IMR-90 (cell line): ENCODE results near the gene TMPRSS5. TPM values are rescaled to one million over a fixed set of nuclear protein-coding genes. Genes with fewer than 3 reads are reported as not detected.

Experiments
- ATAC-seq: fragments of 200-7000 bp; cut with Tn5 transposase; 2 replicates; pipeline ENCODE4 v1.9.1; 2020; ENCODE audit warnings: low read depth, mild to moderate bottlenecking, moderate library complexity
- BruUV-seq: library from RNA; stranded (reverse); fragments of 400-500 nt; replicated peaks from 2 replicates; lab custom pipeline; 2021; lab: Mats Ljungman, UMichigan
- CTCF ChIA-PET: fragments of 300-600 bp; formaldehyde crosslinking; extraction: SDS; loops from one replicate; lab custom pipeline; 2021; ENCODE audit warnings: antibody characterized with exemption; lab: Yijun Ruan, JAX
- POLR2A ChIA-PET: fragments of 300-600 bp; sonication (Branson Sonifier 250); formaldehyde crosslinking; loops from one replicate; lab custom pipeline; 2022; ENCODE audit warnings: antibody characterized with exemption; ENCODE audit not compliant: unreplicated experiment; lab: Charles Lee
- DNase-seq: peaks from one replicate; pipeline ENCODE4 v3.0.0; 2013
- H2AFZ ChIP-seq: replicated peaks from 2 replicates; pipeline ENCODE3; 2013; ENCODE audit warnings: low read length, mild to moderate bottlenecking; ENCODE audit not compliant: poor library complexity
- H2AK5ac ChIP-seq: 2 replicates; pipeline ENCODE4 v1.6.1; 2013; ENCODE audit warnings: low read depth, low read length, inconsistent platforms
- H2AK9ac ChIP-seq: replicated peaks from 2 replicates; pipeline ENCODE3; 2013; ENCODE audit warnings: mild to moderate bottlenecking, low read depth, low read length, moderate library complexity; ENCODE audit not compliant: poor library complexity
- H2BK120ac ChIP-seq: 2 replicates; pipeline ENCODE4 v1.6.1; 2013; ENCODE audit warnings: low read depth, low read length, inconsistent platforms
- H2BK15ac ChIP-seq: 3 replicates; pipeline ENCODE4 v1.6.1; 2013; ENCODE audit warnings: low read depth, low read length, inconsistent platforms
- H2BK20ac ChIP-seq: 2 replicates; pipeline ENCODE4 v1.6.1; 2013; ENCODE audit warnings: low read depth, mild to moderate bottlenecking, inconsistent platforms, low read length, moderate library complexity
- H2BK5ac ChIP-seq: 2 replicates; pipeline ENCODE4 v1.6.1; 2013; ENCODE audit warnings: mild to moderate bottlenecking, low read depth, low read length, inconsistent platforms; ENCODE audit not compliant: poor library complexity, severe bottlenecking
- H3K14ac ChIP-seq: replicated peaks from 2 replicates; pipeline ENCODE4 v1.6.1; 2013; ENCODE audit warnings: low read depth, low read length, inconsistent platforms
- H3K18ac ChIP-seq: 2 replicates; pipeline ENCODE4 v1.6.1; 2013; ENCODE audit warnings: low read depth, low read length, control low read depth
- H3K23ac ChIP-seq: 2 replicates; pipeline ENCODE4 v1.6.1; 2013; ENCODE audit warnings: low read depth, low read length, inconsistent platforms
- H3K27ac ChIP-seq: 2 replicates; pipeline ENCODE4 v1.5.1; 2013; ENCODE audit warnings: mild to moderate bottlenecking, control low read depth, low read length; ENCODE audit not compliant: insufficient read depth
- H3K27me3 ChIP-seq: 2 replicates; pipeline ENCODE4 v1.6.1; 2013; ENCODE audit warnings: low read length; ENCODE audit not compliant: control insufficient read depth, insufficient read depth
- H3K36me3 ChIP-seq: 2 replicates; pipeline ENCODE4 v1.6.1; 2013; ENCODE audit warnings: low read length, mixed read lengths; ENCODE audit not compliant: control insufficient read depth, insufficient read depth
- H3K4ac ChIP-seq: 2 replicates; pipeline ENCODE4 v1.6.1; 2013; ENCODE audit warnings: low read depth, low read length, inconsistent platforms
- H3K4me1 ChIP-seq: 2 replicates; pipeline ENCODE4 v1.6.1; 2013; ENCODE audit warnings: low read length, mixed read lengths; ENCODE audit not compliant: control insufficient read depth, insufficient read depth
- H3K4me2 ChIP-seq: 2 replicates; pipeline ENCODE4 v1.6.1; 2013; ENCODE audit warnings: low read depth, mild to moderate bottlenecking, control low read depth, low read length, moderate library complexity
- H3K4me3 ChIP-seq: 2 replicates; pipeline ENCODE4 v1.5.1; 2013; ENCODE audit warnings: low read depth, mild to moderate bottlenecking, control low read depth, low read length, moderate library complexity; ENCODE audit not compliant: insufficient read depth
- H3K56ac ChIP-seq: 2 replicates; pipeline ENCODE4 v1.6.1; 2013; ENCODE audit warnings: low read length, inconsistent platforms; ENCODE audit not compliant: insufficient read depth; ENCODE audit errors: extremely low read depth
- H3K79me1 ChIP-seq, 2 experiments: 2 replicates each; pipeline ENCODE4 v1.6.1; 2013; ENCODE audit warnings: low read length in 2 of 2, inconsistent platforms in 1 of 2, low read depth in 1 of 2
- H3K9ac ChIP-seq: 2 replicates; pipeline ENCODE4 v1.6.1; 2013; ENCODE audit warnings: low read depth, low read length, control low read depth
- H3K9me1 ChIP-seq: 2 replicates; pipeline ENCODE4 v1.6.1; 2013; ENCODE audit warnings: low read length, inconsistent platforms; ENCODE audit not compliant: insufficient read depth
- H3K9me3 ChIP-seq: 2 replicates; pipeline ENCODE4 v1.6.1; 2013; ENCODE audit warnings: low read length; ENCODE audit not compliant: control insufficient read depth, insufficient read depth
- H4K20me1 ChIP-seq: 2 replicates; pipeline ENCODE4 v1.6.1; 2013; ENCODE audit warnings: low read length, inconsistent platforms; ENCODE audit not compliant: insufficient read depth
- H4K5ac ChIP-seq: 2 replicates; pipeline ENCODE4 v1.6.1; 2013; ENCODE audit warnings: mild to moderate bottlenecking, low read depth, low read length, control low read depth
- H4K8ac ChIP-seq, 2 experiments: 2 replicates each; pipeline ENCODE4 v1.6.1; 2013; ENCODE audit warnings: low read depth in 2 of 2, low read length in 2 of 2, control low read depth in 1 of 2, inconsistent platforms in 1 of 2
- H4K91ac ChIP-seq: 2 replicates; pipeline ENCODE4 v1.6.1; 2013; ENCODE audit warnings: low read depth, low read length, inconsistent platforms; ENCODE audit not compliant: insufficient read depth
- NFE2L2 ChIP-seq: fragments of 150-350 bp; IDR thresholded peaks from 2 replicates; pipeline ENCODE4 v1.6.1; 2016; ENCODE audit warnings: low read depth, mild to moderate bottlenecking, low read length
- WGBS, 2 experiments: methylation state at CpG; one replicate each; pipeline versions ENCODE4 v1.1.5 to v1.1.7; 2013; ENCODE audit warnings: missing lambda C conversion rate in 2 of 2; ENCODE audit not compliant: insufficient read length in 1 of 2; ENCODE audit errors: extremely low coverage in 2 of 2; 5-methylcytosine and 5-hydroxymethylcytosine counted together
- dilution Hi-C: fragments of 300-500 bp; cut with HindIII; formaldehyde crosslinking; loops from one replicate; pipeline ENCODE4 v1.14.3; 2018; ENCODE audit warnings: low sequenced_read_pairs; ENCODE audit not compliant: unreplicated experiment
- in situ Hi-C: fragments of 300-500 bp; cut with MboI; formaldehyde crosslinking; loops from 3 replicates; pipeline ENCODE4 v1.14.3; 2019; ENCODE audit warnings: low sequenced_read_pairs, inconsistent platforms, mixed read lengths
- intact Hi-C: fragments of 100-400 bp; cut with micrococcal nuclease; formaldehyde crosslinking; loops from 2 replicates; pipeline ENCODE4 v1.10.0; 2022
- polyA plus RNA-seq, 3 experiments: library from polyadenylated mRNA; depleted of rRNA; stranded (reverse); fragments of >200 nt; gene quantifications; 2 replicates each; pipeline ENCODE4 v1.2.3, GENCODE V29; 2012; ENCODE audit warnings: low replicate concordance in 1 of 3
- total RNA-seq: library from RNA; depleted of rRNA; stranded (reverse); fragments of >200 nt; gene quantifications from 2 replicates; pipeline ENCODE4 v1.2.3, GENCODE V29; 2012

Gene TMPRSS5
- total and polyA plus RNA-seq, 2 of the 4 experiments (the other 2 are of a cell fraction), result under 0.01 to 0.24 TPM

GRCh38 chr11:113643006-113643585 is 63.0 kb downstream of the TMPRSS5 start:
- H4K20me1 ChIP-seq, result no peaks in the 10 kb centered on the region
- TF ChIP-seq NFE2L2, result no peak
- no peaks in the 10 kb centered on the region for H3K9me1 ChIP-seq
- BruUV-seq, result no TSS peak
- H2AFZ ChIP-seq, result no peak overlapping the region
- H3K56ac ChIP-seq, result no peak overlapping the region
- H2BK120ac ChIP-seq, result no peak overlapping the region
- H3K9ac ChIP-seq, result no peak overlapping the region
- CTCF ChIA-PET, result no interaction called here
- H3K4ac ChIP-seq, result no peak overlapping the region
- dilution Hi-C loops (no loop called here), intact Hi-C loops (no loop called here), in situ Hi-C loops (no loop called here)
- no peak overlapping the region for H3K18ac ChIP-seq
- H3K9me3 ChIP-seq, result no peaks in the 10 kb centered on the region
- no peaks in the 10 kb centered on the region; the same call in 1 of the 2 replicates for H3K27me3 ChIP-seq
- ATAC-seq, result no peak
- no peaks in the 10 kb centered on the region for H3K36me3 ChIP-seq
- DNase-seq, result no peak
- H3K4me1 ChIP-seq, result no peaks in the 10 kb centered on the region
- H3K79me1 ChIP-seq, result no peaks in the 10 kb centered on the region
- WGBS, 2 experiments, result 0% methylated on average over 2 of the region's 7 CpGs; no CpG with 5 or more reads in 1 of the 2 experiments
- no peak overlapping the region for H4K91ac ChIP-seq
- H3K4me3 ChIP-seq, result no peak overlapping the region
- H3K14ac ChIP-seq, result no peak overlapping the region
- no peak overlapping the region for H2AK5ac ChIP-seq
- no peak overlapping the region for H2AK9ac ChIP-seq
- no peak overlapping the region for H4K5ac ChIP-seq
- no peak overlapping the region for H3K4me2 ChIP-seq
- POLR2A ChIA-PET, result no interaction called here
- no peak overlapping the region for H3K27ac ChIP-seq
- H2BK5ac ChIP-seq, result no peak overlapping the region
- H4K8ac ChIP-seq, result no peak overlapping the region
- H2BK15ac ChIP-seq, result no peak overlapping the region
- H2BK20ac ChIP-seq, result no peak overlapping the region
- H3K23ac ChIP-seq, result no peak overlapping the region
